Keratinocyte (primary cell): ENCODE data around the gene ITPR2. TPM values are rescaled to one million over a fixed set of nuclear protein-coding genes. Genes with fewer than 3 reads are reported as not detected.

ENCODE experiments used
- DNase-seq: peaks from one replicate; pipeline ENCODE4 v3.0.0-alpha.2; 2011; ENCODE audit warnings: low read depth, missing footprints, low spot score
- FAIRE-seq: peaks from 2 replicates; lab custom pipeline; 2011; peaks lifted over from hg19 to GRCh38; lab: Jason Lieb, UNC
- H2AFZ ChIP-seq: 2 replicates; pipeline ENCODE4 v1.6.0; 2012; ENCODE audit warnings: low read length, control low read depth, inconsistent platforms; ENCODE audit not compliant: control insufficient read depth
- H3K27ac ChIP-seq: 2 replicates; pipeline ENCODE4 v1.5.1; 2011; ENCODE audit warnings: low read length; ENCODE audit not compliant: control insufficient read depth, insufficient read depth
- H3K27me3 ChIP-seq: 3 replicates; pipeline ENCODE4 v1.6.0; 2011; ENCODE audit warnings: low read length; ENCODE audit not compliant: control insufficient read depth, insufficient read depth; ENCODE audit errors: extremely low read depth
- H3K36me3 ChIP-seq, 2 experiments: 2 replicates in 1 of 2; 3 replicates in 1 of 2; pipeline ENCODE4 v1.5.1; 2011; ENCODE audit warnings: low read length in 2 of 2, mild to moderate bottlenecking in 1 of 2; ENCODE audit not compliant: control insufficient read depth in 2 of 2, insufficient read depth in 2 of 2; ENCODE audit errors: extremely low read depth in 1 of 2
- H3K4me1 ChIP-seq: 3 replicates; pipeline ENCODE4 v1.5.1; 2011; ENCODE audit warnings: low read length; ENCODE audit not compliant: control insufficient read depth, insufficient read depth; ENCODE audit errors: extremely low read depth
- H3K4me2 ChIP-seq: 3 replicates; pipeline ENCODE4 v1.6.0; 2011; ENCODE audit warnings: low read depth, low read length; ENCODE audit not compliant: control insufficient read depth, insufficient read depth; ENCODE audit errors: extremely low read depth
- H3K4me3 ChIP-seq, 3 experiments: fragments of 200-600 bp in 1 of 3; sonication (generic) in 1 of 3; 2 replicates in 2 of 3; 3 replicates in 1 of 3; pipeline ENCODE4 v1.5.1; 2011 to 2016; ENCODE audit warnings: low read length in 3 of 3, mild to moderate bottlenecking in 3 of 3, control low read depth in 2 of 3, inconsistent platforms in 1 of 3, low read depth in 1 of 3, mixed read lengths in 1 of 3, mixed run types in 1 of 3, moderate library complexity in 1 of 3; ENCODE audit not compliant: control insufficient read depth in 2 of 3, insufficient read depth in 2 of 3; ENCODE audit errors: extremely low read depth in 1 of 3
- H3K79me2 ChIP-seq: 2 replicates; pipeline ENCODE4 v1.6.0; 2012; ENCODE audit warnings: low read length; ENCODE audit not compliant: control insufficient read depth, insufficient read depth
- H3K9ac ChIP-seq: 3 replicates; pipeline ENCODE4 v1.6.0; 2011; ENCODE audit warnings: low read length; ENCODE audit not compliant: control insufficient read depth, insufficient read depth; ENCODE audit errors: extremely low read depth
- H3K9me1 ChIP-seq: 3 replicates; pipeline ENCODE4 v1.6.0; 2011; ENCODE audit warnings: low read length; ENCODE audit not compliant: control insufficient read depth, insufficient read depth; ENCODE audit errors: extremely low read depth
- H3K9me3 ChIP-seq: 2 replicates; pipeline ENCODE4 v1.5.1; 2012; ENCODE audit warnings: low read depth, low read length; ENCODE audit not compliant: control insufficient read depth
- H4K20me1 ChIP-seq: 3 replicates; pipeline ENCODE4 v1.6.0; 2011; ENCODE audit warnings: low read length; ENCODE audit not compliant: control insufficient read depth, insufficient read depth; ENCODE audit errors: extremely low read depth
- EZH2 ChIP-seq: IDR thresholded peaks from one replicate; pipeline ENCODE4 v1.6.1; 2012; ENCODE audit warnings: inconsistent platforms, mild to moderate bottlenecking, low read length, moderate library complexity
- dilution Hi-C: fragments of 300-500 bp; cut with MboI; formaldehyde crosslinking; loops from one replicate; pipeline ENCODE4 v1.7.0; 2020; ENCODE audit warnings: low sequenced_read_pairs; ENCODE audit not compliant: extremely low pct_ligation_motif_present
- polyA plus RNA-seq, 5 experiments: library from polyadenylated mRNA; depleted of rRNA in 3 of 5; stranded (reverse) in 3 of 5; stranded (forward) in 1 of 5; unstranded in 1 of 5; fragments of >200 nt; gene quantifications; 1 replicate in 1 of 5; 2 replicates in 3 of 5; 3 replicates in 1 of 5; pipeline versions ENCODE4 v1.2.1 to v1.2.3, GENCODE V29; 2011 to 2012; ENCODE audit warnings: missing spikeins in 2 of 5, low read depth in 1 of 5, low replicate concordance in 1 of 5
- TF ChIP-seq, protein P1 (sequence below), 3 experiments: IDR thresholded peaks in 1 of 3; conservative IDR thresholded peaks in 1 of 3; optimal IDR thresholded peaks in 1 of 3; 2 replicates in 2 of 3; 3 replicates in 1 of 3; pipeline versions ENCODE3 to v1.5.1; 2011; ENCODE audit warnings: low read length in 3 of 3, mild to moderate bottlenecking in 3 of 3, moderate library complexity in 2 of 3, control low read depth in 1 of 3, inconsistent platforms in 1 of 3; ENCODE audit not compliant: insufficient read depth in 2 of 3; ENCODE audit errors: extremely low read depth in 1 of 3

Gene ITPR2
- polyA plus RNA-seq, 1 donor (not counting 4 experiments of a cell fraction or from before 2014, with no cell fraction given), result 7.6 TPM

GRCh38 chr12:26528943-26529342, 304.1 kb downstream of the ITPR2 start:
- Histone ChIP-seq H2AFZ (no peak overlapping the region), H3K9me1 (no peaks in the 10 kb centered on the region), H3K27ac (no peak overlapping the region), H3K9ac (no peak overlapping the region), H3K4me2 (no peak overlapping the region), H3K4me3 (no peak overlapping the region), H3K9me3 (no peaks in the 10 kb centered on the region), H3K36me3 (no peaks in the 10 kb centered on the region), H4K20me1 (no peaks in the 10 kb centered on the region), H3K4me1 (peaks cover 1% of the 10 kb centered on the region), H3K79me2 (no peaks in the 10 kb centered on the region), H3K27me3 (no peaks in the 10 kb centered on the region)
- DNase-seq, result no peak
- dilution Hi-C loops, result no loop called here
- FAIRE-seq, result no peak
- TF ChIP-seq, protein P1, sequence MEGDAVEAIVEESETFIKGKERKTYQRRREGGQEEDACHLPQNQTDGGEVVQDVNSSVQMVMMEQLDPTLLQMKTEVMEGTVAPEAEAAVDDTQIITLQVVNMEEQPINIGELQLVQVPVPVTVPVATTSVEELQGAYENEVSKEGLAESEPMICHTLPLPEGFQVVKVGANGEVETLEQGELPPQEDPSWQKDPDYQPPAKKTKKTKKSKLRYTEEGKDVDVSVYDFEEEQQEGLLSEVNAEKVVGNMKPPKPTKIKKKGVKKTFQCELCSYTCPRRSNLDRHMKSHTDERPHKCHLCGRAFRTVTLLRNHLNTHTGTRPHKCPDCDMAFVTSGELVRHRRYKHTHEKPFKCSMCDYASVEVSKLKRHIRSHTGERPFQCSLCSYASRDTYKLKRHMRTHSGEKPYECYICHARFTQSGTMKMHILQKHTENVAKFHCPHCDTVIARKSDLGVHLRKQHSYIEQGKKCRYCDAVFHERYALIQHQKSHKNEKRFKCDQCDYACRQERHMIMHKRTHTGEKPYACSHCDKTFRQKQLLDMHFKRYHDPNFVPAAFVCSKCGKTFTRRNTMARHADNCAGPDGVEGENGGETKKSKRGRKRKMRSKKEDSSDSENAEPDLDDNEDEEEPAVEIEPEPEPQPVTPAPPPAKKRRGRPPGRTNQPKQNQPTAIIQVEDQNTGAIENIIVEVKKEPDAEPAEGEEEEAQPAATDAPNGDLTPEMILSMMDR (optimal IDR thresholded peaks at IDR 0.05 in 1 of 3, IDR thresholded peaks at IDR 0.05 in 1 of 3, conservative IDR thresholded peaks at IDR 0.05 in 1 of 3; ENCODE audit: extremely low read depth in 1 of 3, insufficient read depth in 2 of 3, low read length in 3 of 3), result no peak
- TF ChIP-seq EZH2, result no peak

DNA sequence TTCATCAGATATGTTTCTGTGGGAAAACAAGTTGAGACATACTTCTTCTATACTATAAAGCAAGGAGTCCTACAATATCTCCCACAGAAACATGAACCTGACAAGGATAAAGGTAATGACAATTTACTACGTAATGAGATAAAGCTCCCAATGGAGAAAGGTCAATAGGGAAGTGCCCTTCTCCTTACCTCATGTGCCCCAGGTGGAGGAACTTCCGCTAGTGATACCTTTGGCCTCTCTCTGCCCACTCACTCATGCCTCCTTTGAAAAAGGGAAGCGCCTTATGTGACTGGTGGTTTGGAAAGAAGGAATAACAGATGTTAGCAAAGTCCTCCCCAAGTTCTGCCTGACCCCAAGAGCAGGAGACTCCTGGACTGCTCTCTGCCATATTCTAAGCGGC, 305.3 kb downstream of the ITPR2 start:
- FAIRE-seq (no peak), DNase-seq (no peak)
- TF ChIP-seq, protein P1 (optimal IDR thresholded peaks at IDR 0.05 in 1 of 3, IDR thresholded peaks at IDR 0.05 in 1 of 3, conservative IDR thresholded peaks at IDR 0.05 in 1 of 3; ENCODE audit: extremely low read depth in 1 of 3, insufficient read depth in 2 of 3, low read length in 3 of 3), result no peak
- TF ChIP-seq EZH2, result no peak
- no peaks in the 10 kb centered on the region for H4K20me1 ChIP-seq
- H2AFZ ChIP-seq, result no peak overlapping the region
- no peak overlapping the region for H3K4me3 ChIP-seq
- H3K36me3 ChIP-seq, result no peaks in the 10 kb centered on the region
- no peaks in the 10 kb centered on the region for H3K27me3 ChIP-seq
- H3K4me2 ChIP-seq, result no peak overlapping the region
- no peak overlapping the region for H3K27ac ChIP-seq
- no peaks in the 10 kb centered on the region for H3K9me3 ChIP-seq
- dilution Hi-C loops, result no loop called here
- no peak overlapping the region for H3K9ac ChIP-seq
- peaks cover 9% of the 10 kb centered on the region for H3K4me1 ChIP-seq
- H3K9me1 ChIP-seq, result no peaks in the 10 kb centered on the region
- H3K79me2 ChIP-seq, result no peaks in the 10 kb centered on the region
